NCI-H226 (cell line): ENCODE measurements around the gene PIK3C2B.
"Not testable (repeated sequence)": the region's sequence is repeated elsewhere in the genome, so short reads cannot be mapped to it uniquely, and the experiment has no call there.

ENCODE experiments used
- DNase-seq: peaks from one replicate; pipeline ENCODE4 v3.0.0-alpha.2; 2015

The PIK3C2B gene, protein sequence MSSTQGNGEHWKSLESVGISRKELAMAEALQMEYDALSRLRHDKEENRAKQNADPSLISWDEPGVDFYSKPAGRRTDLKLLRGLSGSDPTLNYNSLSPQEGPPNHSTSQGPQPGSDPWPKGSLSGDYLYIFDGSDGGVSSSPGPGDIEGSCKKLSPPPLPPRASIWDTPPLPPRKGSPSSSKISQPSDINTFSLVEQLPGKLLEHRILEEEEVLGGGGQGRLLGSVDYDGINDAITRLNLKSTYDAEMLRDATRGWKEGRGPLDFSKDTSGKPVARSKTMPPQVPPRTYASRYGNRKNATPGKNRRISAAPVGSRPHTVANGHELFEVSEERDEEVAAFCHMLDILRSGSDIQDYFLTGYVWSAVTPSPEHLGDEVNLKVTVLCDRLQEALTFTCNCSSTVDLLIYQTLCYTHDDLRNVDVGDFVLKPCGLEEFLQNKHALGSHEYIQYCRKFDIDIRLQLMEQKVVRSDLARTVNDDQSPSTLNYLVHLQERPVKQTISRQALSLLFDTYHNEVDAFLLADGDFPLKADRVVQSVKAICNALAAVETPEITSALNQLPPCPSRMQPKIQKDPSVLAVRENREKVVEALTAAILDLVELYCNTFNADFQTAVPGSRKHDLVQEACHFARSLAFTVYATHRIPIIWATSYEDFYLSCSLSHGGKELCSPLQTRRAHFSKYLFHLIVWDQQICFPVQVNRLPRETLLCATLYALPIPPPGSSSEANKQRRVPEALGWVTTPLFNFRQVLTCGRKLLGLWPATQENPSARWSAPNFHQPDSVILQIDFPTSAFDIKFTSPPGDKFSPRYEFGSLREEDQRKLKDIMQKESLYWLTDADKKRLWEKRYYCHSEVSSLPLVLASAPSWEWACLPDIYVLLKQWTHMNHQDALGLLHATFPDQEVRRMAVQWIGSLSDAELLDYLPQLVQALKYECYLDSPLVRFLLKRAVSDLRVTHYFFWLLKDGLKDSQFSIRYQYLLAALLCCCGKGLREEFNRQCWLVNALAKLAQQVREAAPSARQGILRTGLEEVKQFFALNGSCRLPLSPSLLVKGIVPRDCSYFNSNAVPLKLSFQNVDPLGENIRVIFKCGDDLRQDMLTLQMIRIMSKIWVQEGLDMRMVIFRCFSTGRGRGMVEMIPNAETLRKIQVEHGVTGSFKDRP (N-terminal part only)

DNA sequence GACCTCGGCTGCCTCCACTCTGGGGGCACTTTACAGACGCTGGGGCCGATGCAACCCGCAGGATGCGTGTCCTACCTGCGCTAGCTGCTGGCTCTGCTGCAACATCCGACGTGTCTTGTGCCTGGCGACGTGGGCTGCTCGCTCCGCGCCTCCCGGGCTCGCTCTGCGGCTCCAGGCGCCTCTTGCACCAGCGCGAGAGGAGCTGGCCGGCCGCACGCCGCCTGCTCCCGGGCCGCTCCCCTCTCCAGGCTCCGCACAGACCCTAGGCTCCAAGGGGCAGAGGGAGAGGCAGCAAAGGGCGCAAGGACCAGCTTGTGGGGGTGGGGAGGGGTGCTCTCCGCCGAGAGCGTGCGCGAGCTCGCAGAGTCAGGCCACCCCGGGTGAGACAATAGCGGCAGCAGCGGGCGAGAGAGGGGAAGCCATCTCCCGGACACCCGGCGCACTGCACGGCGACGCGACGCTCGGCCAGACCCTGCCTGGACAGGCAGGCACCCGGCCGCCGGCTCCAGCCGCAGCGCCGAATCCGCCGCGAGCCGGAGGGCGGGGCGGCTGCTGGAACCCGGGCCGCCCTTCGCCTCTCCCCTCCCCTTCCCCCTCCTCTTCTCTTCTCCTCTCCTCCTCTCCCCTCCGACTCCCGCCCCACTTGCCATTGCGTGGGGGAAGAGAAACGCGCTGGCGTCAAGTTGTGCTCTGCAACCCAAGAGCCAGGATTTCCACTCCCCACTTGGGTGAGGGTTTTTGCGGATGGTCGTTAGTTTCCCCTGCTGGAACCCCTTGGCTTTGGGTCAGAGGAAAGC is at the start of gene PIK3C2B:
TSS of gene PIK3C2B (minus strand) at position 525 of the 797 bp plus-strand sequence. CDS start 25,003 bp downstream, outside the sequence.
- peak; percentile 74 for DNase-seq

DNA sequence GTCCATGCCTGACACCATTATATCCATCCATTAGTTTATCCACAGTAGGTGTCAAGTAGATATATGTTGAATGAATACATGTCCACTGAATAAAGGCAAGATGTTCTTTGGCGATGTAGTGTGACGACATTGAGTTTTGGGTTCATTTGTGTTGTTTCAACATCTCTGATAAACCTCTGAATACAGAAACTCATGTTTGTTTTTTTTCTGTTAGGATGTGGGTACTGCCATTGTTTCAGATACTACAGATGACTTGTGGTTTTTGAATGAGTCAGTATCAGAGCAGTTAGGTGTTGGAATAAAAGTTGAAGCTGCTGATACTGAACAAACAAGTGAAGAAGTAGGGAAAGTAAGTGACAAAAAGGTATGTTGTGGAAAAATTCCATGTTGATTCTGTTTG is 49.7 kb upstream of the PIK3C2B start:
- peak; percentile 11 for DNase-seq

DNA sequence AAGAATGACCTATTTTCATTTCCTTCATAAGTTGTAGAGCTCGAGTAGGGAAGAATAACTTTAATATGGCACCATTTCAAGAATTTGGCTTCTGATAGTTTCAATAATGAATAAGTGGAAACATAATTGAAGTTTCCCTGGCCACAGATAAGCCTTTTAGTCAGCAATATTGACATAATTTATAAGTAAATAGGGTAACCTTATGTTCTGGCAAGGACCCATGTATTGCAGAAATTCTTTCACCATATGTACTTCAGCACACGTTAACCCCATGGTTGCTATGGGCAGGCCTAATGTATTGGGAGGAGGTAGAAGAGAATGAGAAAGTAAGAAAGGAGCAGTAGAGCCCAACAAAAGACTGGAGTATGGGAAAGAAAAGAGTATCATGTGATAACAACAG is 47.0 kb upstream of the PIK3C2B start:
- no peak for DNase-seq

DNA sequence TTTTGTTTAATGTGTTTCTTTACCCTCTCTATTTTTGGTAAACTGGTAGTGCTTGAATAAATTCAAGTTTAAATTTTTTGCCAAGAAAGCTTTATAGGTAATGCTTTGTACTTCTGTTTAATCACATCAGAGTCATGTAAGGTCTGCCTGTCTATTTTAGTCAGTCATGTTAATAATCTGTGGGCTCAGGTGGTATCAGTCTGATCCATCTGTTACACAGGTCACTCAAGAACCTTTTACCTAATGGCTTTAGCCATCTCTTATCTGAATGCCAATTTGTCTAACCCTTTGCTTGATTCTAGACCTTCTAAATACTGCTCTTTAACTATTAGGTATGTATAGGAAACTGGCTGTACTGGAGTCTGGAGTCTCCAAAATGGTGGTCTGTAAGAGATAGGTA is 38.2 kb upstream of the PIK3C2B start:
- no peak for DNase-seq

DNA sequence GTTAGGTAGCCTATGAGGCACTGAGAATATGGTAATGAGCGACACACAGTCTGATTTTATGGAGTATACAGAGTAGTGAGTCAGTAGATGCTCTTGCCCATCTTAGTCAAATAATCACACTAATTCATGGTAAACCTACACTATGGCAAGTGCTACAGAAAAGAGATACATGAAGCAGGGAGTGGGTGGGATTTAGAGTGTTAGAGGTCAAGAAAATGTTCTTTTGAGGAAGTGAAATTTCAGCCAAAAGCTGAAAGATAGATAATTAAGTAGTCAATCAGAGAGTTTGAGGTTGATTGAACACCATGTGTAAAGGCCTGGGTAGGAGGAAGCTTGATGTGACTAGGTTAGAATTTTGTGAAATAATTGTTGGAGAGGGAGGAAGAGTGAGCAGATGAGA is 36.3 kb upstream of the PIK3C2B start:
- no peak for DNase-seq

DNA sequence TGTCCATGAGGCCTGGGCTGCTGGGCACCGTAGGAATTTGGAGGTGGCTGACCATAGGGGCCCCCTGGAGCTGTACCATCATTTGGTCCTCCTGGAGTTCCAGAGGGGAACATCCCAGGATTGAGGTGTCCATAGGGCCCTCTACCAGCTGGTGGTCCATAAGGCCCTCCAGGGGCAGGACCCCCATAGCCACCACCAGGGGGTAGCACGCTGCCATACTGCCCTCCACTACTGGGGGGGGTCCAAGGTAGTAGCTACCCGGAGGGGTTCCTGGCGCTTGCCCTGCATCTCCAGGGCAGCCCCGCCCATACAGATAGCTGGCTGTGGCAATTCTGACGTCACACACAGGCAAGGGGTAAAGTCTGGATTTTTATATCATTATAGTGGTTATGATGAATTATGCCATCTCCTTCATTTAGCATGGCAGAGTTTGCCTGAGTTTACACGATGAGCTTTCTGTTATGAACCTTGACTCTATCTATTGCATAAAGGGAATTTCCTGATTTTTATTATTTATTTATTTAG is 34.8 kb upstream of the PIK3C2B start:
- DNase-seq: no peak

DNA sequence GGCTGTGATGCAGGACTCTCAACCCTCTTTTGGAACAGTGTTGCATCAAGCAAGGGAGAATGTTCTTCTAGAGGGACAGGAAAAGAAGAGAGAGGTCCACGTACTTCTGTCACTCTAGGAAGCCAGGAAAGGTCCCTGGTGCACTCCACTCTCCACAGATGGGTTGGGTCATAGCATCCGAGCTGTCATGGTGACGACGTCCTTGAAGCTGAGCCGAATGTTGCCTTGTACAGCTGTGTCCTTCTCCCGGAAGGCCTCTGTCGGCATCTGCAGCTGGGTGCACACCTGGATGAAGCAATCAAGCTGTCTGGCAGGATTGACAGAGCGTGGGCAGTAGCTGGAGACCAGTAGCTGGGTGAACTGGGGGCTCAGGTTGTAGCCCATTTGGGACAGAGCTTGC is 34.1 kb upstream of the PIK3C2B start:
- no peak for DNase-seq

DNA sequence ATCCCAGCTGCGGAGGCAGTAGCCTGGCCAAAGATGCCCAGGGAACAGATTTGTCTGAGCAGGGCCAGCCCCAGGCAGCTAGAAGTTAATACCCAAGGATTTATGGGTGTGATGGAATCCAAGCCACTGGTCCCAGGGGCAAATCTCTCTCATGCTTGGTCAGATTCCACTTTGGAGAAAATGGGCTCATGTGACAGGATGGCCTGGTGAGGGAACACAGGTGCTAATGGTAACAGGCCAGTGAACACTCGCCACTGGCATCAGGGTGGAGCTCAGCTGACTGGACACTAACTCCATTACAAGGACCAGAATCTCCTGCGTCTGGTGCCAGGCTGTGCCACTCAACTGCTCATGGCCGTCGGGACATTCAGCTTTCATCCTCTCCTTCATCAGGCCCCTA is 33.6 kb upstream of the PIK3C2B start:
- DNase-seq: no peak

DNA sequence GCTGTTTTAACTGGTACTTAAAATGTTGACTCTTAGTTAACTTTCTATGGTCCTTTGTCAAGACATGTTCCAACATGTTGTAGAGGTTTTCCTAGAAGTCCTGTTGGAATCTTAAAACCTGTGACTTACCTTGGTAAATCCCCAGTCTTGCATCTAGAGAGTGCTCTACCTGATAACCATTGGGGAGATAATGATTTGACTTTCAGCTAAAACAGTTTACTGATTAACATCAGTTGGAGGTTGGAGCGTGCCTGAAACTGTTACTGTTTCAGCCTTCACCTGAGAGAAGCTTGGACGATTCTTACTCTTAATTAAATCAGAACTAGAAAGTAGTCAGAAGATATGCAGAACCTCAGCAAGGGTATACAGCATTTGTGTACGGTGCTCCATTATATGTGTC is 30.4 kb upstream of the PIK3C2B start:
- no peak for DNase-seq

DNA sequence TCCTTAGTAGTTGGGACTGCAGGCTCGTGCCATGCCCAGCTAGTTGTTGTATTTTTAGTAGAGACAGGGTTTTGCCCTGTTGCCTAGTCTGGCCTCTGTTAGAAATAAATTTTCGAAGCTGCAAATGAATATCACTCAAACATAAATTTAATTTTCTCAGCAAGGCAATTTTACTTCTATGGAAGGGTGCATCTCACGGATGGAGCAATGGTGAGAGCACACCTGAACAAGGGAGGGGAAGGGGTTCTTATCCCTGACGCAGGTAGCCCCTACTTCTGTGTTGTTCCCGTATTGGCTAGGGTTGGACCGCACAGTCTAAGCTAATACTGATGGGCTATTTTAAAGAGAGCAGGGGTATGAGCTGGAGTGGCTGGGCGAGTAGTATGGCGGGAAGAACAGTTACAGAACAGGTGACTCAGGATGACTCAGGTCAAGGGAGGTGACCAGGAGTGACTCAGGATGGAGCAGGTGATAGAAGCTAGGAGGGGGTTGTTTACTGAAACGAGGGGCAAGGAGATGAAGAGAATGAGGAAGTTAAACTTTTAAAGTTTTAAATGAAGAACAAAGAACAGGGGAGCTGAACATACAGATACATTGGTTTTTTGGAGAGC is 29.1 kb upstream of the PIK3C2B start:
- DNase-seq: no peak

DNA sequence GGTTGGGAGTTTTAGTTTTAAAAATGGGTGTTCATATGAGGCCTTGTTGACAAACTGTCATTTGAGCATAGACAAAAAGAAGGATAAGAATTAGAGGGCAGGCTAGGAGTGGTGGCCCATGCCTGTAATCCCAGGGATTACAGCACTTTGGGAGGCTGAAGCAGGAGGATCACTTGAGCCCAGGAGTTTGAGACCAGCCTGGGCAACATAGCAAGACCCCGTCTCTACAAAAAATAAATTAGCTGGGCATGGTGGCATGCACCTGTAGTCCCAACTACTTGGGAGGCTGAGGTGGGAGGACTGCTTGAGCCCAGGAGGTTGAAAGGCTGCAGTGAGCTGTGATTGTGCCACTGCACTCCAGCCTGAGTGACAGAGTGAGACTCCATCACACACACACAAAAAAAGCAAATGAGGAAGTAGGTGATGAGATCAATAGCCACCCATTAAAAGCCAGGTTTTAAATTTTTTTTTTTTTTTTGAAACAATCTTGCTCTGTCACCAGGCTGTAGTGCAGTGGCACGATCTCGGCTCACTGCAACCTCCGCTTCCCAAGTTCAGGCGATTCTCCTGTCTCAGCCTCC is 27.4 kb upstream of the PIK3C2B start:
- not testable (repeated sequence) for DNase-seq

DNA sequence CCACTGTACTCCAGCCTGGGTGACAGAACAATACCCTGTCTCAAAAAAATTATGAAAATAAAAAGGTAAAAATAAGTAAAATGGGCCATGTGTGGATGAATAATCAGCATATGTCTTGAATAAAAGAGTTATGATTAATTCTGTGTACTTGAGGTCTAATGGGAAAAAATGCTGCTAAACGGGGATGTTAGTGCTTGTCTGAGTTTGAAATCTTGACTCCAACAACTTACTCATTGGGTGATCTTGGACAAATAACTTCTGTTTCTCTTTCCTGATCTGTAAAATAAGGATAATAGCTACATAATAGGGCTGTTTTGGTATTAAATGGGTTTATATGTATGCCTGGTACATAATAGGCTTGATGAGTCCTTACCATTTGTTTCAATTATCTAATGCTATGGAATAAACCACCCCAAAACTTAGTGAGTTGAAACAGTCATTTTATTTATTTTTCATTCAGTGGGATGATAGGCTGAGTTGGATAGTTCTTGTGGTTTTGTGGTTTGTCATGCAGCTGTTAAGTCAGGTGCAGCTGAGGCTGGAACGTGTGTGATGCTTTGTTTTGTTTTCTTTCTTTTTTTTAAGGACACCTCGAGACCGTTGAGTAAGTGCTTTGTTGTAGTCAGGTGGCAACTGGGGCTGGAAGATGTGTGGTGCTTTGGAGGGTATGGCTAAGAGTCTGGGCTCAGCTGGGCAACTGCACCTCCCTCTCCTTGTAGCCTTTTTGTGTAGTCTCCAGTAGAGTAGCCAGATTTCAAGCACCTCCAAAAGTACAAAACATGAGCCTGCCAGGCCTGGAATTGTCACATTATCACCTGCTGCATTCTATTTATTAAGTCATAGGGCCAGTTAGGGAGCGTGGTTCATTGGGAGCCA is 26.5 kb upstream of the PIK3C2B start:
- DNase-seq: no peak

DNA sequence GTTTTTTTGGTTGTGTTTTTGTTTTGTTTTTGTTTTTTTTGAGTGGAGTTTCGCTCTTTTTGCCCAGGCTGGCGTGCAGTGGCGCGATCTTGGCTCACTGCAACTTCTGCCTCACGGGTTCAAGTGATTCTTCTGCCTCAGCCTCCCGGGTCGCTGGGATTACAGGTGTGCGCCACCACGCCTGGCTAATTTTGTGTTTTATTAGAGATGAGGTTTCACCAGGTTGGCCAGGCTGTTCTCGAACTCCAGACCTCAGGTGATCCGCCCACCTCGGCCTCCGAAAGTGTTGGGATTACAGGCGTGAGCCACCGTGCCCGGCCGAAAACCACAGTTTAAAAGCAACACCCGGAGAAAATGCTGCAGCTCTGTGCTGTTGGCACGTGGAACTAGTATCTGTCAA is 22.8 kb upstream of the PIK3C2B start:
- not testable (repeated sequence) for DNase-seq

DNA sequence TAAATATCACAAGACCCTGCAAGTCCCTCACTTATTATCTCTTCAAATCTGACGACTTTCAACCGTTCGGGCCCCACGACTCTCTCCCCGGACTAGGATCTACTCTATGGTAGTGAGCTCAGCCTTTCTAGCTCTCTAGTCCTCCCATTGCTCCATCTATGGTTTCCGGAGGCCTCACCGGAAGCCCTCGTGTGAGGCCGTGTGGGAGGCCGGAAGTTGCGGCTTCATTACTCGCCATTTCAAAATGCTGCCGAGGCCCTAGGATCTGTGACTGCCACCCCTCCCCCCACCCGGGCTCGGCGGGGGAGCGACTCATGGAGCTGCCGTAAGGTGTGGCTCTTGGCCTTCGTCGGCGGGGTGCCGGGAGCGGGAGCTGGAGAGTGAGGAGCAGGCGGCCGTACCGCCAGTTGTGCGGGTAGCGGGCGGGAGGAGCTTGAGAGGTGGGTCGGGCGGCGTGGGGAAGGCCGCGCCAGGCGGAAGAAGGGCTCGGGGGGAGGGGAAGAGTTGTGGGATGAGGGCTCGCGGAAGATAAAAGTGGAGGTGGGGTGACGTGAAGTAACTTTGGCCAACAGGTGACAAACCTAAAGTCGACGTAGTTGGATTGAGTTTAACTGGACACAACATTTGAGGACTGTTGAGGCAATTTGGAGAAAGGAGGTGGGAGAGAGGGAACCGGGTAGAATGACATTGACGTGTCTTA is 21.7 kb upstream of the PIK3C2B start, which contains the start of gene MDM4:
TSS of gene MDM4 (plus strand) at position 227 of the 700 bp plus-strand sequence. CDS start 9,113 bp downstream, outside the sequence.
- DNase-seq: peak; percentile 98

DNA sequence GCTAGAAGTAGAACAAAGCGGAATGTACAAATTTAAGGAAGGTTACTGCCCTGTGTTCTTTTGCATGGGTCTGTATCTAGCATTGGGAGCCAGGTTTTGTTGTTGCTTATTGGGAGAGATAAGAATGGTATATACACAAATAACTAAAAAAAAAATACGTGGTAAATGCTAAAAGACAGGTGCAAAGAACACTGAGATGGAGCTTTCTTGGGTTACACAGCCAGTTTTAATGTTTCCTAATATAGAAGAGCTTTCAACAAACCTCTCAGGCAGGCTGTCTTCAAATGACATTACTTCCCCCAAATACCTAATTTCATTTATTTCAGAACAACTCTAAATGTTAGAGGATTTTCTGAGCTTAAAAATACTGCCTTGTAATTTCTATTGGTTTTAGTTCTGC is 20.2 kb upstream of the PIK3C2B start:
- no peak for DNase-seq

DNA sequence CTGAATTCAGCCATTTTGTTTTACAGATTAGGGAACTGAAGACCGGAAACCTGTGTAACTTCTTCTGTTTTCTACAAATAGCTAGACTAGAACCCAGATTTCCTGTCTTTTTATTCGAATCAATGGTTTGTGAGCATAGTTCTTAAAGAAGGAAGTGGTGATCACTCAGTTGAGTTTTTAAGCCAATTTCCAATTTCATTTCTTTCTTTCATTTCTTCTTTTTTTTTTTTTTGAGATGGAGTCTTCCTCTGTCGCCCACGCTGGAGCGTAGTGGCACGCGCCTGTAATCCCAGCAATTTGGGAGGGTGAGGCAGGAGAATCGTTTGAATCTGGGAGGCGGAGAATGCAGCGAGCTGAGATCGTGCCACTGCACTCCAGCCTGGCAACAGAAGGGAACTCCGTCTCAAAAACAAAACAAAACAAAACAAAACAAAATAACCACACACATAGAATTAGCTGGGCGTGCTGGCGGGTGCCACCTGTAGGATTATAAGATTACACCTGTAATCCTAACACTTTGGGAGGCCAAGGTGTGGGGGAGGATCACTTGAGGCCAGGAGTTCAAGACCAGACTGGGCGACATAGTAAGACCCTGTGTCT is 18.6 kb upstream of the PIK3C2B start:
- no peak for DNase-seq

DNA sequence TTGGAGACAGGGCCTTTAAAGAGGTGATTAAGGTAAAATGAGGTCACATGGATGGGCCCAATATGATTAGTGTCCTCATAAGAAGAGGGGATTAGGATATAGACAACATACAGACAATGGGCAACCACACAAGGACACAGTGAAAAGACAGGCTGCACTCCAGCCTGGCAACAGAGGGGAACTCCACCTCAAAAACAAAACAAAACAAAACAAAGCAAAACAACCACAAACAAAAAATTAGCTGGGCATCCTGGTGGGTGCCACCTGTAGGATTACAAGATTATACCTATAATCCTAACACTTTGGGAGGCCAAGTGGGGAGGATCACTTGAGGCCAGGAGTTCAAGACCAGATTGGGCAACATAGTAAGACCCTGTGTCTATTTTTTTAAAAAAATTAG is 16.8 kb upstream of the PIK3C2B start:
- no peak for DNase-seq

DNA sequence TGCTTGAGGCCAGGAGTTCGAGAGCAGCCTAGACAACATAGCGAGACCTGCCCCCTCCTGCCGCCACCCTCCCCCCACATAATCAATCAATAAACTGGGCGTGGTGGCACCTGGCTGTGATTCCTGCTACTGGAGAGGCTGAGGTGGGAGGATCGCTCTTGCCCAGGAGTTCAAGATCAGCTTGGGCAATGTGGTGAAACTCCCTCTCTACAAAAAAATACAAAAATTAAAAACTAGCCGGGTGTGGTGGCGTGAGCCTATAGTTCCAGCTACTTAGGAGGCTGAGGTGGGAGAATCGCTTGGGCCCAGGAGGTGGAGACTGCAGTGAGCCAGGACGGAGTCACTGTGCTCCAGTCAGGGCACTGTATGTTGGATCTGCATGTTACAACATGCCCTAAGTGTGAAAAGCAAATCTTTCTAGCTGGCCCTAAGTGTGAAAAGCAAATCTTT is 14.6 kb upstream of the PIK3C2B start:
- no peak for DNase-seq
